Superior temporal gyrus (tissue), 1 donor: ENCODE measurements around the gene DOCK1.
"Not testable (repeated sequence)": the region's sequence is repeated elsewhere in the genome, so short reads cannot be mapped to it uniquely, and the experiment has no call there.

Experiments used
- DNase-seq: peaks from one replicate; pipeline ENCODE4 v3.0.0-alpha.2; 2016; ENCODE audit errors: extremely low spot score

DOCK1 gene

DNA sequence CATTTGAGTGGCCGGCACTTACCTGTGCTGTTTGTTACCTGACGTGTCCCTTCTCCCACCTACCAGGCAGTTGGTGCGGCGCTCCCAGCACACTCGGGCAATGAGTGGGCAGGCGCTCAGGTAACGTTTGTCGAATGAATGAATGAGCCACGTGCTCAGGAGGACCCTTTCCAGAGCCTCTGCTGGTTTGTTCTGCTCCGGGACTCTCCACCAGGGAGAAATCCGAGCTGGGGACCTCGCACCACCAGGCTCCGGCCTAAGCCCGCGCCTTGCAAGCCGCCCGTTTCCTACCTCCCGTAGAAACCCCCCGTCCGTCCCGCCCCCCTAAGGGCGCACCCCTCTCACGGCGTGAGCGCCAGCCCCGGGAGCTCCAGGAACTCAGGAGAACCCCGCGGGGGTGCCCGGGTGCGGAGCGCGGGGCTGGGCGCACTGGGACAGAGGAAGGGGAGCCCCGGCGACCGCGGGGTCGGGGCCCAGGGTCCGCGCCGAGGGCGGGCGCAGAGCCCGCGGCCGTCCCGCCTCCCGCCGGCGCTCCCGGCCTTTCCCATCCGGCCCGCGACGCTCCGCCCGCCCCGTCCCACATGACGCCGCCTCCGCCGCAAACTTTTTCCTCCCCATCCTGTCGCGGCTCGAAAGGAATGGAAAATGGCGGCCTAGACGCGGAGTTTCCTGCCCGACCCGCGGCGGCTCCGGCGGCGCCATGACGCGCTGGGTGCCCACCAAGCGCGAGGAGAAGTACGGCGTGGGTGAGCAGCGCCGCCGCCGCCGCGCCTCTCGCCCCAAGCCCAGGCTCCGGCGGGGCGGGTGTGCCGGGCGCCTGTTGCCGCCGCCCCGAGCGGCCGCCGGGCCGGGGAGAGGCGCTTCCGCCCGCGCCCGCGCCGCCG lies at the start of gene DOCK1:
TSS of gene DOCK1 (plus strand) at position 611 of the 884 bp plus-strand sequence. CDS start at position 701, 90 bp downstream.
- no peak for DNase-seq

DNA sequence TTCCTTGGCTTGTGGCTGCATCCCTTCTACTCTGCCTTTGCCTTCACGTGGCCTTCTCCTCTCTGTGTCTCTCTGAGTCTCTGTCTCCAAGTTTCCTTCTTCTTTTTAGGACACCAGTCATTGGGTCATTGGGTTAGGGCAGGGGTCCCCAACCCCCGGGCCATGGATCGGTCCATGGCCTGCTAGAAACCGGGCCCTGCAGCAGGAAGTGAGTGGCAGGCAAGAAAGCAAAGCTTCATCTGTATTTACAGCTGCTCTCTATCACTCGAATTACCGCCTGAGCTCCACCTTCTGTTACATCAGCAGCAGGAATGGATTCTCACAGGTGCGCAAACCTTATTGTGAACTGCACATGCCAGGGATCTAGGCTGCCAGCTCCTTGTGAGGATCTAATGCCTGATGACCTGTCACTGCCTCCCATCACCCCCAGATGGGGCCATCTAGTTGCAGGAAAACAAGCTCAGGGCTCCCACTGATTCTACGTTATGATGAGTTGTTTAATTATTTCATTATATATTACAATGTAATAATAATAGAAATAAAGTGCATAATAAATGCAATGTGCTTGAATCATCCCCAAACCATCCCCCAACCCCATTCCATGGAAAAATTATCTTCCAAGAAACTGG lies 47.9 kb upstream of the DOCK1 start:
- no peak for DNase-seq

DNA sequence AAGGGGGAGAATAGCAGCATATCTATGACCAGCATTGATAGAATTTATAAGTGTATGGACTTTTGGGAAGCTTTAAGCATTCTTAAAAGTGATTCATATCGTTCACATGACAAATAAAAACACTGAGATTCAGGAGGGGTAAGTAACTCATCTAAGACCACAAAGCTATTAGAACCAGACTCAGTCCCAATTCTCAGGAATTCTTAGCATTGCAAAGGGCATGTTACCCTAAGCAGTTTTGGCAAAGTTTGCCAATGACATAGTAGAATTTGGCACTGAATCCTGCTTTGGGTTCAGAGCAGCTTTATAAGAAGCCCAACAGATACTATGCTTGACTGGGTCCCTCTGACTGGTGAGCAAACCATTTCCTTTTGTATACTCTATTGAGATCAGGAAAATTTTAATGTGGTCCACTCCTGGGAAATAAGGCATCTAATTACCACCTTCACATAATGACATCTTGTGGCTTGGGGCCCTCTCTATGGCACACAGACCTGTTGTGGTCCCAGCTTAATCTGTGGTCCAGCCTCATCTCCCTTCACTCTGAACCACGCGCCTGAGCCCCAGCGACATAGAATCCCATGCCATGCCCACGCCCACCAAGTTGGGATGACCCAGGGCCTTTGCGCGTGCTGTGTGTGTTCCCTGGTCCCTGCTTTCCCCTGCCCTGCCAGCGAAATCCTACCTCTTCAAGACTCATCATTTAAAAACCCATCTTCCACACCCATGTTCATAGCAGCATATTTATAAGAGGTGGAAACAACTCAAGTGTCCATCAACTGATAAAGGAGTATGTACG lies 37.5 kb upstream of the DOCK1 start:
- no peak for DNase-seq

DNA sequence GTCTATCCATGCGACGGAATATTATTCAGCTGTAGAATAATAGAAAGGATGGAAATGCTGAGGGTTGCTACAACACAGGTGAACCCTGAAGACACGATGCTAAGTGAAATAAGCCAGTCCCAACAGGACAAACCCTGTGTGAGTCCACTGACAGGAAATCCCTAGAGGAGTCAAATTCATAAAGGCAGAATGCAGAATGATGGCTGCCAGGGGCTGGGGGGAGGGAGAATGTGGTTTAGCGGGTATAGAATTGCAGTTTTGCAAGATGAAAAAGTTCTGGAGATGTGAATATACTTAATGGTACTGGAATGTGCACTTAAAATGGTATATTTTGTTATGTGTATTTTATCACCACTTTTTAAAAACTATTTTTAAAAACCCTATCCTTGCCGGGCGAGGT lies 36.9 kb upstream of the DOCK1 start:
- no peak for DNase-seq

DNA sequence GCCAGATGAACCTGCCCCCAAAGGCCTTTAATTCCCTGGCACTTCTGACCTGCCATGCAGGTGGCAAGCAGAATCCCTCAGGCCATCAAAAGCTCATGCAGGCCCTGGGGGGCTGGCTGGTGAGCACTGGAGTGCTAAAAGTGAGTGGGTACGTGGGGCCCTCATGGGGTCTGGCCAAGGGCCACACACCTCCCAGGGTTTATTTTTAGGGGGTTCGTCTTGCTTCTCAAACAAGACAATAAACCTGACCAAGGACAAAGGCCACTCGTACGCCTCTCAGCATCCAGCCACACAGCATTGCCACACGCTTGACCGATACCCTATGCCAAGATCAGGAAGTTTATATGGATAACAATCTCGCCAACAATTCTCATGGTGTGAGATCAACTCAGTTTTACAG lies 33.1 kb upstream of the DOCK1 start:
- DNase-seq, result no peak

DNA sequence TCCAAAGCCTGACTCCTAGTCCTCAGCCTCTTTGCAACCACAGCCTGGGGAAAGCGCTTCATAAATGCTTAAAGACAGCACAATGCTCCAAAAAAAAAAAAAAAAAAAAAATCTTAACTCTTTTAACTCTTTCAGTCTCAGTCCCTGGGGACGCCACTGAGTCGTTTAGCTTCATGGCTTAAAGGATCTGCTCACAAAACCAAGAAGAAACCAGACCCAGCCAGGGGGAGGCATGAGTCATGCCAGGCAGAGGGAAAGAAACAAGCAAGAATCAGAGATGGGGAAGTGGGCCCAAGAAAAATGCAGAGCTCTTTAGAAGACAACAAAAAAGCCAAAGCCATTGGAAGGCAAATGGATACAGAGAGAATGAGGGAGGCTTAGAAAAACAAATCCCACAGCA lies 32.5 kb upstream of the DOCK1 start:
- DNase-seq, result no peak

DNA sequence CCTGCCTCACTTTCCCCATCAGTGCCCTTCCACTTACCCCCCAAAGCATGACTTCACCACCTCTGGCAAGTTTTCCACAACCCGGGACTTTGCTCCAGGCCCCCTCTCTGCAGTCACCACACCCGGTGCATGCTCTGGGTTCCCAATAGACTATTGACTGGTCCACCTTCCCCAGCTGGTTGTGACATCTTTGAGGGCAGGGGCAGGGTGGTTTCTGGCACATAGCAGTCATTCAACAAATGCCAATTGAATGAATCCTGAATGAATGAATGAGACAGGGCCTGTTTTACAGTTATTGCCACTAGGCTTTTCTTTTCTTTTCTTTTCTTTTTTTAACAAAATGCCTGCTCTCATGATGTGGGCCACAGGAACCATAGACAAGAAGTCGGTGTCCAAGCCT lies 28.8 kb upstream of the DOCK1 start:
- no peak for DNase-seq

DNA sequence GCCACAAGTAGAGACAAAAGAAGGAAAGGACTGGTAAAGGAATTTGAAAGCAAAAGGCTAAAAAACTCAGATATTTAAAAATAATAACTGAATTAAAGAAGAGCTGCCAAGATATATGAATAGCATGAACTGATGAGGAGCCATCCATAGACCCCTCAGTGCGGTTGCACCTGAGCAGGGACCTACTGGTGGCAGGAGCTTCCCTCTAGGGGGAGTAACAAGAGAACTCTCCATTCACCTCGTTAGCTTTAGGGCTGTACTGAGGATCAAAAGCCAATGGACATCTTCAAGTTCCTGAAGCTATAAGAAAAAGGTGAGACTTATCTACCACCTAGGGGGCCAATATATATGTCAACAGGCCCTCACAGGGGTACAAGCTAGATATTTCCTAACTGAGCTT lies 27.8 kb upstream of the DOCK1 start:
- DNase-seq, result no peak

DNA sequence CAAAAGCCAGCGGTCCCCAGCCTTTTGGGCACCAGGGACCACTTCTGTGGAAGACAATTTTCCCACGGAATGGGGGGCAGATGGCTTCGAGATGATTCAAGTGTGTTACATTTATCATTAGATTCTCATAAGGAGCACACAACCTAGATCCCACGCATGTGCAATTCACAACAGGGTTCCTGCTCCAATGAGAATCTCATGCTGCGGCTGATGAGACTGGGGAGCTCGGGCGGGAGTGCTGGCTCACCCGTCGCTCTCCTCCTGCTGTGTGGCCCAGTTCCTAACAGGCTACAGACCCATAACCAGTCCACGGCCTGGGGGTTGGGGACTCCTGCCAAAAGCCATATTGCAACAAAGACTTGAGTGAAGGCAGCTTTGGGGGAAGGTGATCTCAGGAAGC lies 26.6 kb upstream of the DOCK1 start:
- DNase-seq, result no peak

DNA sequence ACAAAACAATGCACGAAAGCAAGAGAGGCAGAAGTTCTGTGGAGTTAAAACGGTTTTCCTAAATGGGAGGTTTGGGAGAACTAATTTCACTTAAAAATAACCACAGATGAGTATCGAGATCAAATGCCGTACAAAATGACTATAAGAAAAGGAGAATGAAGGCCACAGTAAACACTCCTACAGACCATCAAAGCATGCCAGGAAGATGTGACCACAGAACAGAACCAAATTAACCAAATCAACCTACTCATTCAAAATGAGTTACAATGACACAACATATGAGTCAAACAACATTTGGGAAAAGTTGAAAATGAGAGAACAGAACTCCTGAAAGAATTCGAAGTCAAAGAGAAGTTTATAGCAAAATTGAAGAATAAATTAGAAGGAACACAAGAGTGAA lies 24.3 kb upstream of the DOCK1 start:
- no peak for DNase-seq

DNA sequence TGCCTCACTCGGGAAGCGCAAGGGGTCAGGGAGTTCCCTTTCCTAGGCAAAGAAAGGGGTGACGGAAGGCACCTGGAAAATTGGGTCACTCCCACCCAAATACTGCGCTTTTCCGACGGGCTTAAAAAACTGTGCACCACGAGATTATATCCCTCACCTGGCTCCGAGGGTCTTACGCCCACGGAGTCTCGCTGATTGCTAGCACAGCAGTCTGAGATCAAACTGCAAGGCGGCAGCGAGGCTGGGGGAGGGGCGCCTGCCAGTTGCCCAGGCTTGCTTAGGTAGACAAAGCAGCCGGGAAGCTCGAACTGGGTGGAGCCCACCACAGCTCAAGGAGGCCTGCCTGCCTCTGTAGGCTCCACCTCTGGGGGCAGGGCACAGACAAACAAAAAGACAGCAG lies 23.2 kb upstream of the DOCK1 start:
- not testable (repeated sequence) for DNase-seq

DNA sequence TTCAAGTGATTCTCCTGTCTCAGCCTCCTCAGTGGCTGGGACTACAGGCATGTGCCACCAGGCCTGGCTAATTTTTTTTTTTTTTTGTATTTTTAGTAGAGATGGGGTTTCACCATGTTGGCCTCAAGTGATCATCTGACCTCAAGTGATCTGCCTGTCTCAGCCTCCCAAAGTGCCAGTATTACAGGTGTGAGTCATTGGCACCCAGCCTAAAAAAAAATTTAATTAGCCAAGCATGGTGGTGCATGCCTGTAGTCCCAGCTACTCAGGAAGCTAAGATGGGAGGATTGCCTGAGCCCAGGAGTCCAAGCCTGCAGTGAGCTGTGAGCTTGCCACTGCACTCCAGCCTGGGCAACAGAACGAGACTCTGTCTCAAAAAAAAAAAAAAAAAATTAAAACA lies 16.8 kb upstream of the DOCK1 start:
- not testable (repeated sequence) for DNase-seq

DNA sequence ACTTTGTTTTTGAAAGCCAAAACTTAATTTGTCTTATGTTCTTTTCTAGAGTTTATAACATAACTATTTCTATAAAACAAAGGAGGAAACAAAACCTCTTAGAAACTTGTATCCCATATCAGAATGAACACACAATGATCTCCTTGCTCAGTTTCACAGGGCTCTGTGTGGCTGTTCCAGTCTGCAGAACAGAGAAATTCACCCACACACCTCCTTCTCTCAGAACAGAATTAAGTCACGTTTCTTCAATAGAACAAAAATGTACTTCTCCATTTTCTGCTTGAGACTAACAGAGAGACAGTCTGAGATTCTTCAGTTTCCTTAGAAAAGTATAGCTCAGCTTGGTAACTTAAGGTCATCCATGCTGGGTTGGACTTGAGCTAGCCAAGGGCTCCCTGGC lies 15.8 kb upstream of the DOCK1 start:
- DNase-seq, result no peak

DNA sequence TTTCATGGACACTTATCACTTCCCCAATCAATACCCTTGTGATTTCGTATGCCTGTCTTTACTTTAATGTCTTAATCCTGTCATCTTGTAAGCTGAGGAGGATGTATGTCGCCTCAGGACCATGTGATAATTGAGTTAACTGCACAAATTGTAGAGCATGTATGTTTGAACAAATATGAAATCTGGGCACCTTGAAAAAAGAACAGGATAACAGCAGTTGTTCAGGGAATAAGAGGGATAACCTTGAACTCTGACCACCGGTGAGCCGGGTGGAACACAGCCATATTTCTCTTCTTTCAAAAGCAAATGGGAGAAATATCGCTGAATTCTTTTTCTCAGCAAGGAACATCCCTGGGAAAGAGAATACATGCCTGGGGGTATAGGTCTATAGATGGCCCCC lies 14.4 kb upstream of the DOCK1 start:
- not testable (repeated sequence) for DNase-seq

DNA sequence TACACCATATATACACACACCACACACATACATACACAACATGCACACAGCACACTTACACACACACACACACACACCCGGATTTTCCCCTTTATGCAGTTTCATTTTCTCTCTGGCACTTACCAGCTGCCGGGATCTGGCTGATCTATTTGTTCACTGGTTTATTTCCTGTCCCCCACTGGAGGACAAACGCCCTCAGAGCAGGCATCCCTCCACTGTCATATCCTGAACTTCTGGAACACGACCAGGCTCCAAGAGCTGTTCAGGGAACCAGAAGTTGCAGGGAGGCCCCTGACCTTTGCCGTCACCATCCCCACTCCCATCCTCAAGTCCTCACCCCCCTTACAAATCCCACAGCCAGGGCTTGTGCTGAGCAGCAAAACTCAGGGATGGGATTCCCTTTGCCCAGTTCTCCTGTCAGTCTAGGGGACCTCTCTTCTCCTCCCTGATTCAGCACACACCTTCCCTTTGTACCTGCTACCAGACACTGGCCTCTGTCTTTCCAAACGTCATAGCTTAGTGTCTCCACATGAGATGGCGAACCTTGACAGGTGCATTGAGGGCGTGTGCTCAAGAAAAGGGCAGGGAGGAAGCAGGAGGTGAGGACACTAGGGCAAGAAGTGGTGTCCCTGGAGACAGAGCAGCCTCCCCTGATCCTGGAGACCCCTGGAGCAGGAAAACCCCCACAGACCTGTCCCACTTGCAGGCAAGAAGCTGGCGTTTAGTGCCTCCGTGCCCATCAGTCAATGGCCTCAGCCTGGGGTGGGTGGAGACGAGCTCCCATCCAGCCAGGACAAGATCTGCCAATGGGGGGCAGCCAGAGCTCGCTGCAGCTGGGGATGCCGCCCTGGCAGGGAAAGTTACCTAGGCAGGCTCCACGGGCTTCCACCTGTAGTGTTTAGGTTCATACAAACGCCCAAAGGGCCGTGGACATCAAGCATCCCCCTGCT lies 12.7 kb upstream of the DOCK1 start:
- no peak for DNase-seq

DNA sequence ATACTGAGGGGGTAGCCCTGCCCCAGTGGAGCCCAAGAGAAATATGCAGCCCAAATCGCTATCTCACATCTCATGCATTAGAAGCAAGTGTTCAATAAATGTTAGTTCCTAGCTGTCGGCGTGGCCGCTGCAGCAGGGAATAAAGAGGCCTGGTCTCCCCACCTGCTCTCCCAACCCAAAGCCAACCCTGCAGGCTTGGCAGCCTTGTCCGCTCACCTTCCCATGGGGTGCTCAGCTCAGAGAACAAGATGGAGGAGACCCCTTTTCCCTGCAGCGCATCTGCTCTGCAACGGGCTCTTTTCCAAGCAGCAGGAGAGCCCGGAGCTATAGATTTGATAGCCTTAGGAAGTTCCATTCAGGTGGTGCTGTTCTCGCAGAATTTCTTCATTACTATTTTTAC lies 12.0 kb upstream of the DOCK1 start:
- DNase-seq, result no peak

DNA sequence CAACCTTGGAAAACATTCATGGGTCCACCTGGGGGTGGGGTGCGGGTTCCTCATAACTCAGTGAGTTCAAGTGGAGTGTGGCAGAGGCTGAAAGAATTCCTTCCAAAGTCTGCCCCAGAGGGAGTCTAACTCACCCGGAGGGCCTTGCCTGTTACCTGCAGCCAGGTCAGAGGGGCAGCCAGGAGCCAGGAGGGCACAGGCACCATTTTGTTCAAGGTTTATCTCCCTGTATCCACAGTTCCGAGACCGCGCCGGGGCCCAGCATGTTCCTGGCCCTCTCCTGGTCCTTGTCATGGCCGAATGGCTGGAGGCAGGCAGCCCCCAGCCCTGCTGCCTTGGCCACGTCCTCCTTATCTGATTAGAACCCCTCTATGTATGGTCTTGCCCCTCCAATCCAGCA lies 11.4 kb upstream of the DOCK1 start:
- no peak for DNase-seq

DNA sequence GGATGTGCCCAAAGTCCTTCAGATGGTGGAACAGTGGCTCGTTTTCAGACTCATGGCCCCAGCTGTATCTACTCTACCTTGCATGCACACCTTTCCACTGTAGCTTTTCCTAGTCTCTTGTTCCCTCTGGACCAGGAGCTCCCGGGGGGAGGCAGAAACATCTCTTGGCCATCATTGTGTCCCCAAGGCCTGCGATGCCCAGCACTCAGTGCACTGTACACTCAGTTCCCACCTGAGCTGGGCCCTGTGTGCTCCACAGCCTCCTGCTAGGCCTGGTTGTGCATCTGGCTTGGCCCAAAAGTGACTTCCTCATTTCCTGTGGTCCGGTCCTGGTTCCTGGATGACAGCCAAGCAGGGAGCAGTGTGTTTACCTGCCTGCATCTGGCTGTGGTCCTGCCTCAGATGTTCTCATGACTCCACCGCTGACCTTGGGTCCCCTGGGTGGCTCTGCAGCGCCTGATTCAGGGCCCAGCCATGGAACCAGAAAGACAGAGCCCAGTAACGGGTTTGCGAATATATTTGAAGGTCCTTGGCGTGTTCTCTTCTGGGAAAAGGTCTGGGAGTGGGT lies 9.9 kb upstream of the DOCK1 start:
- no peak for DNase-seq

DNA sequence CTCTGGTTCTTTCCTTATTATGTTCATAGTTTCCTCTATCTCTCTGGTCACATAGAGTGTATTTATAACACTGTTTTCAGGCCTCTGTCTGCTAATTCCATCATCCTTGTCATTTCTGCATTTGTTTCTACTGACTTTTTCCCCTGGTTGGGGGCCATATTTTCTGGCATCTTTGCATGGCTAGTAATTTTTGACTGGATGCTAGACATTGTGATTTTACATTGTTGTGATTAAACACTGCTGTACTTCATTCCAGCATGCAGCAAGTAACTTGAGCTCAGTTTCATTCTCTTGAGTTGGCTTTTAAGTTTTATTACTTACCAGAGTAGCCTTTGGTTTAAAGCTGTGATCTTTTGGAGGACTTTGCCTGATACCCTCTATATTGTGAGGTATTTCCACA lies 6.8 kb upstream of the DOCK1 start:
- no peak for DNase-seq

DNA sequence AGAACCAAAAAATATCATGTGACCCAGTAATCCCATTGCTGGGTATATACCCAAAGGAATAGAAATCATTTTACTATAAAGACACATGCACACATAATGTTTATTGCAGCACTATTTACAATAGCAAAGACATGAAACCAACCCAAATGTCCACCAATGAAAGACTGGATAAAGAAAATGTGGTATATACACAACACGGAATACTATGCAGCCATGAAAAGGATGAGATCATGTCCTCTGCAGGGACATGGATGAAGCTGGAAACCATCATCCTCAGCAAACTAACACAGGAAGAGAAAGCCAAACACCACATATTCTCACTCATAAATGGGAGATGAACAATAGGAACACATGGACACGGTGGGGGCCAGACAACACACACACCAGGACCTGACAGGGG lies 5.7 kb upstream of the DOCK1 start:
- DNase-seq, result not testable (repeated sequence)

DNA sequence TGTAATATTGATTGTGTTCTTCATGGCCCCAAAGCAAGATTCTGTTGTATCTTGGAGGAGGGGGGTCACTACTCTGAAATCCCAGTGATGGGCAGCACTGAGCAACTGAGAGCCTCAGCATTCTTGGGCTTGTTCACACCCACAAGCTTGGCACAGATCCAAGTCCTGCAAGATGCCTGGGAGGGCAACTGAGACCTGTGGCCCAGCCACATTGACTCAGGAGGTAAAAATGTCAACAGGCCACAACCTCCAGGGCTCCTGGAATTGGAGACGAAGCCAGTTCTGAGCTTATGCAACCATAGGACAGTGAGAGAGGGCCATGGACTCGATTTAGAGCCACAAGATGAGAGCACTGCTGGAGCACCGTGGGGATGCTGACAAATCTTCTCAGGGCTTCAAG lies 3.1 kb upstream of the DOCK1 start:
- no peak for DNase-seq
